NCI-H187 treated with DMSO at 0.1 percent for 48 hours (cell line): ENCODE data around the gene LONP2.
"Not testable (repeated sequence)": the region's sequence is repeated elsewhere in the genome, so short reads cannot be mapped to it uniquely, and the experiment has no call there.

Experiments
- DNase-seq: peaks from one replicate; lab custom pipeline; 2025; lab: John Stamatoyannopoulos, UW

LONP2 gene

GRCh38 chr16:48370229-48370628, 126.1 kb downstream of the LONP2 start:
- no peak for DNase-seq

- DNase-seq: not testable (repeated sequence)
Measured at GRCh38 chr16:48370668-48371392, 126.7 kb downstream of the LONP2 start.

GRCh38 chr16:48371393-48371780, 127.3 kb downstream of the LONP2 start:
- no peak for DNase-seq

GRCh38 chr16:48372744-48373143, 128.6 kb downstream of the LONP2 start:
- no peak for DNase-seq

- DNase-seq: no peak
Measured at GRCh38 chr16:48373258-48374029, 129.3 kb downstream of the LONP2 start.

- DNase-seq: no peak
Measured at GRCh38 chr16:48374255-48374654, 130.2 kb downstream of the LONP2 start.

- DNase-seq: not testable (repeated sequence)
Measured at GRCh38 chr16:48377301-48377700, 133.2 kb downstream of the LONP2 start.

GRCh38 chr16:48378276-48378675, 134.2 kb downstream of the LONP2 start:
- no peak for DNase-seq

GRCh38 chr16:48378836-48379235, 134.7 kb downstream of the LONP2 start:
- DNase-seq: no peak

- no peak for DNase-seq
Measured at GRCh38 chr16:48381201-48381600, 137.1 kb downstream of the LONP2 start.

- no peak for DNase-seq
Measured at GRCh38 chr16:48382131-48382530, 138.0 kb downstream of the LONP2 start.

- no peak for DNase-seq
Measured at GRCh38 chr16:48383009-48383876, 139.1 kb downstream of the LONP2 start.

- DNase-seq: no peak
Measured at GRCh38 chr16:48383877-48384519, 139.9 kb downstream of the LONP2 start.

- DNase-seq: no peak
Measured at GRCh38 chr16:48384520-48385252, 140.6 kb downstream of the LONP2 start.

GRCh38 chr16:48385253-48386150, 141.4 kb downstream of the LONP2 start, which contains the start of gene SIAH1:
TSS of gene SIAH1 (minus strand) at chr16:48385413. CDS start at chr16:48362428, 22,985 bp downstream.
- no peak for DNase-seq

GRCh38 chr16:48386559-48387312, 142.6 kb downstream of the LONP2 start:
- DNase-seq: no peak

- no peak for DNase-seq
Measured at GRCh38 chr16:48392407-48392806, 148.3 kb downstream of the LONP2 start.

GRCh38 chr16:48393485-48394354, 149.6 kb downstream of the LONP2 start:
- DNase-seq: no peak
